Measurements from ENCODE around the gene C1QTNF8. TPM values are rescaled to one million over a fixed set of nuclear protein-coding genes. Genes with fewer than 3 reads are reported as not detected.
A peak's percentile ranks its signal among the peaks of the same experiment; 100 is the strongest.

C1QTNF8 gene
- total RNA-seq (2021; fragmentation: NEBNext Ultra II Directional; extraction: Animal tissue kit (Norgen Biotek cat#: 25700)) (not detected in 2 replicates), polyA plus RNA-seq (2011; rRNA removed) (not detected in 2 replicates), polyA minus RNA-seq (2011; rRNA and poly(A)+ RNA removed) (not detected in 2 replicates)
- not detected for polyA plus RNA-seq (2011; cell fraction: cytosol; rRNA removed)
- polyA plus RNA-seq (2011; cell fraction: nucleus; rRNA removed): 0.06 TPM
- polyA plus RNA-seq (2012, experiment 1 of 2): 0.19 TPM in 1 of 4 replicates, not detected in the others
- polyA plus RNA-seq (2012, experiment 2 of 2): not detected
- polyA plus RNA-seq (2013, experiment 1 of 2): not detected
- polyA plus RNA-seq (2013, experiment 2 of 2): not detected
- polyA minus RNA-seq (2011; cell fraction: cytosol; rRNA and poly(A)+ RNA removed): not detected
- polyA minus RNA-seq (2011; cell fraction: nucleus; rRNA and poly(A)+ RNA removed): not detected
- long read RNA-seq, experiment 1: 0 reads
- long read RNA-seq, experiment 2: 0 reads

GRCh38 chr16:1096169-1097082, at the start of gene C1QTNF8:
C1QTNF8 (minus strand) TSS chr16:1096244; CDS start chr16:1094922, 1,322 bp downstream.
- Histone ChIP-seq H3K79me1 (ENCODE audit: low read depth, low read length) (no peaks in the 10 kb centered on the region), H3K4me1 (replicated peaks in 1 of 4; ENCODE audit: control insufficient read depth in 3 of 4, insufficient read depth in 4 of 4, low read length in 3 of 4) (no peaks in the 10 kb centered on the region; a peak in 1 of 7 replicates), H3K9ac (replicated peaks in 1 of 4; ENCODE audit: extremely low read depth in 1 of 4, low read depth in 3 of 4, low read length in 3 of 4) (no peak within 1 kb of the TSS), H3K9me3 (ENCODE audit: insufficient read depth in 2 of 2, low read depth in 1 of 2, low read length in 1 of 2) (peaks cover 0 to 4% of the 10 kb centered on the region in 2 experiments; a peak in 1 of 4 replicates), H4K5ac (ENCODE audit: insufficient read length, low read depth, low read length) (no peak within 1 kb of the TSS), H2BK5ac (ENCODE audit: low read depth, low read length) (no peak within 1 kb of the TSS), H3K23me2 (ENCODE audit: low read depth, low read length) (no peaks in the 10 kb centered on the region), H3K27ac (ENCODE audit: low read depth, low read length) (no peak within 1 kb of the TSS), H2BK15ac (ENCODE audit: low read length) (no peak within 1 kb of the TSS), H3K23ac (ENCODE audit: insufficient read length) (no peak within 1 kb of the TSS), H3K36me3 (ENCODE audit: control insufficient read depth in 2 of 4, insufficient read depth in 4 of 4, low read length in 3 of 4) (no peaks in the 10 kb centered on the region), H4K91ac (replicated peaks; ENCODE audit: insufficient read length, low read length) (no peak within 1 kb of the TSS), H2AFZ (ENCODE audit: low read length) (no peak within 1 kb of the TSS), H3K4ac (replicated peaks; ENCODE audit: insufficient read length, low read depth, low read length) (no peak within 1 kb of the TSS), H3K14ac (ENCODE audit: insufficient read length) (no peak within 1 kb of the TSS), H3K27me3 (replicated peaks in 1 of 4; ENCODE audit: control insufficient read depth in 3 of 4, extremely low read depth in 1 of 4, insufficient read depth in 3 of 4, low read length in 3 of 4) (no peaks in the 10 kb centered on the region), H2BK12ac (ENCODE audit: low read depth, low read length) (0 out of 2 replicates have a peak within 1 kb of the TSS, but pooled peaks have one; percentile 27), H3K56ac (replicated peaks; ENCODE audit: insufficient read length, low read depth, low read length) (no peak within 1 kb of the TSS), H4K20me1 (replicated peaks in 1 of 2; ENCODE audit: control insufficient read depth in 1 of 2, insufficient read depth in 2 of 2, low read length in 2 of 2) (peaks cover 0 to 2% of the 10 kb centered on the region in 2 experiments), H2BK120ac (replicated peaks; ENCODE audit: low read depth, low read length) (no peak within 1 kb of the TSS), H3K18ac (ENCODE audit: extremely low read depth, low read length) (no peak within 1 kb of the TSS), H3K79me2 (ENCODE audit: control insufficient read depth in 1 of 2, insufficient read depth in 2 of 2, low read length in 2 of 2) (no peaks in the 10 kb centered on the region), H3K4me2 (ENCODE audit: insufficient read depth in 1 of 2, low read depth in 2 of 2, low read length in 2 of 2) (no peak within 1 kb of the TSS), H2BK20ac (ENCODE audit: low read length) (no peak within 1 kb of the TSS), H4K8ac (ENCODE audit: extremely low read depth, insufficient read depth, low read length) (peak within 1 kb of the TSS; percentile 14), H3K4me3 (ENCODE audit: extremely low read depth in 1 of 4, insufficient read depth in 2 of 4, low read depth in 3 of 4, low read length in 4 of 4) (no peak within 1 kb of the TSS), H2AK5ac (ENCODE audit: low read depth, low read length) (no peak within 1 kb of the TSS)
- CTCF ChIA-PET (ENCODE audit: partially characterized antibody): interaction anchor here (1.5 kb wide), 1 partner anchor 22 kb away, joined by 7 read pairs; no protein-coding TSS in a partner anchor
- DNase-seq (ENCODE audit: low read depth in 1 of 2, low spot score in 2 of 2): no peak
- no peak for FAIRE-seq
- TF ChIP-seq EZH2 (IDR thresholded peaks at IDR 0.05; ENCODE audit: low read depth, low read length, severe bottlenecking) (no peak), POU5F1 (IDR thresholded peaks at IDR 0.05; ENCODE audit: low read depth, low read length) (no peak), GABPA (IDR thresholded peaks at IDR 0.05; ENCODE audit: borderline replicate concordance, insufficient read depth, low read length) (peak; percentile 36; the same call in 1 of the 2 replicates), E2F6 (IDR thresholded peaks at IDR 0.05) (no peak)
- WGBS, 2 experiments (ENCODE audit: extremely low coverage in 1 of 2, insufficient coverage in 1 of 2, insufficient read length in 1 of 2, insufficient replicate concordance in 2 of 2, low coverage in 1 of 2, low lambda C conversion rate in 2 of 2, missing lambda C conversion rate in 1 of 2): 90% methylated on average over 40 of the region's 55 CpGs; no CpG with 5 or more reads in 1 of the 2 experiments
- POLR2A ChIA-PET (ENCODE audit: partially characterized antibody): no interaction called here

All from H1 (cell line).